Neural progenitor cell (in vitro differentiated cells): ENCODE results near the gene DNER.

Source experiments
- CTCF ChIP-seq: fragments of 200-600 bp; sonication (generic); IDR thresholded peaks from 2 replicates; pipeline ENCODE4 v1.5.1; 2017; ENCODE audit warnings: antibody characterized with exemption, mild to moderate bottlenecking
- EZH2 ChIP-seq: fragments of 200-600 bp; sonication (generic); IDR thresholded peaks from 2 replicates; pipeline ENCODE4 v1.6.1; 2017; ENCODE audit warnings: antibody characterized with exemption, mild to moderate bottlenecking, moderate library complexity
- EZH2phosphoT487 ChIP-seq: fragments of 200-600 bp; sonication (generic); IDR thresholded peaks from 2 replicates; pipeline ENCODE4 v1.6.1; 2017; ENCODE audit warnings: antibody characterized with exemption

- no peak for TF ChIP-seq CTCF
- TF ChIP-seq EZH2phosphoT487 = no peak
- no peak for TF ChIP-seq EZH2
Observed at GRCh38 chr2:229652796-229653195, 61.6 kb downstream of the DNER start.
